Measurements from ENCODE around the gene PEX14.

- TF ChIP-seq POLR2A (IDR thresholded peaks at IDR 0.05) (no peak), CTCF (IDR thresholded peaks at IDR 0.05) (no peak)
Observed at GRCh38 chr1:10553118-10553517, 78.4 kb downstream of the PEX14 start.

All from gastroesophageal sphincter (tissue), 3 donors.